ENCODE results near the gene CTSA.

The CTSA gene

DNA sequence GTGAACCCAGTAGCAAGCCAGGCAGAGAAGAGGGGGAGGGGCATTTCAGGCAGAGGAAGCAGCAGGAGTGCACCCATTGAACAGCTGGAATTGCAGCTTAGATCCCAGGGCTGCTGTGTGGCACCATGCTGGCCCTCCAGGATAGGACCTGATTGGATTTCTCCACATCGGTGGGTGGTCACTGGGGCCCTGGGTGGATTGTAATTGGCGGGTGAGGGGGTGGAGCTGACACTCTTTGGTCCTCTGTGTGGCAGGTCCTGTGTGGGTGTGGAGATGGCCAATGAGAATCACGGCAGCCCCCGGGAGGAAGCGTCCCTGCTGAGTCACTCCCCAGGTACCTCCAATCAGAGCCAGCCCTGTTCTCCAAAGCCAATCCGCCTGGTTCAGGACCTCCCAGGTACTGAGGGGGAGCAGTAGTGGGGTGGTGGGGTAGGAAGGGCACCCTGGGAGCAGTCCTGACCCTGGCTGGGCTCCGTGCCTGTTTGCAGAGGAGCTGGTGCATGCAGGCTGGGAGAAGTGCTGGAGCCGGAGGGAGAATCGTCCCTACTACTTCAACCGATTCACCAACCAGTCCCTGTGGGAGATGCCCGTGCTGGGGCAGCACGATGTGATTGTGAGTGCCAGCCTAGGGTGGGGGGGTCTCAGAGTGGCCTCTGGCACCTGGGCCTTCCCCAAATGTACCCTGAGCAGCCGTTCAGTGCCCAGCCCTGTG lies 47.7 kb downstream of the CTSA start:
- TF ChIP-seq, protein P1, sequence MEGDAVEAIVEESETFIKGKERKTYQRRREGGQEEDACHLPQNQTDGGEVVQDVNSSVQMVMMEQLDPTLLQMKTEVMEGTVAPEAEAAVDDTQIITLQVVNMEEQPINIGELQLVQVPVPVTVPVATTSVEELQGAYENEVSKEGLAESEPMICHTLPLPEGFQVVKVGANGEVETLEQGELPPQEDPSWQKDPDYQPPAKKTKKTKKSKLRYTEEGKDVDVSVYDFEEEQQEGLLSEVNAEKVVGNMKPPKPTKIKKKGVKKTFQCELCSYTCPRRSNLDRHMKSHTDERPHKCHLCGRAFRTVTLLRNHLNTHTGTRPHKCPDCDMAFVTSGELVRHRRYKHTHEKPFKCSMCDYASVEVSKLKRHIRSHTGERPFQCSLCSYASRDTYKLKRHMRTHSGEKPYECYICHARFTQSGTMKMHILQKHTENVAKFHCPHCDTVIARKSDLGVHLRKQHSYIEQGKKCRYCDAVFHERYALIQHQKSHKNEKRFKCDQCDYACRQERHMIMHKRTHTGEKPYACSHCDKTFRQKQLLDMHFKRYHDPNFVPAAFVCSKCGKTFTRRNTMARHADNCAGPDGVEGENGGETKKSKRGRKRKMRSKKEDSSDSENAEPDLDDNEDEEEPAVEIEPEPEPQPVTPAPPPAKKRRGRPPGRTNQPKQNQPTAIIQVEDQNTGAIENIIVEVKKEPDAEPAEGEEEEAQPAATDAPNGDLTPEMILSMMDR (conservative IDR thresholded peaks at IDR 0.05) = no peak
- TF ChIP-seq ZFX (IDR thresholded peaks at IDR 0.05) = no peak
- no peak overlapping the region for H3K27ac ChIP-seq

- no peak overlapping the region for H3K27ac ChIP-seq
These were observed 48.9 kb downstream of the CTSA start for GRCh38 chr20:45940053-45940452.

DNA sequence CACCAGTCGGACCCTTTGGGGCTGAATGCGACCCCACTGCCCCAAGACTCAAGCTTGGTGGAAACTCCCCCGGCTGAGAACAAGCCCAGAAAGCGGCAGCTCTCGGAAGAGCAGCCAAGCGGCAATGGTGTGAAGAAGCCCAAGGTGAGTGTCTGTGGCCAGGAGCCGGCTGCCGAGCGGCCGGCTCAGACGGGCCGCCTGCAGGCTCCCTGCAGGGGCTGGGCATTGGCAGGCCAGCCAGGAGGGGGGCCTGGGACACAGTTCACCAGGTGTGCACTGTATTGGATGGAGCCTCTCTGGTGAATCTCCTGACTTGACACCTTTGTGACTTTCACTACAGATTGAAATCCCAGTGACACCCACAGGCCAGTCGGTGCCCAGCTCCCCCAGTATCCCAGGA lies 49.3 kb downstream of the CTSA start:
- no peak overlapping the region for H3K27ac ChIP-seq
- TF ChIP-seq ZFX (IDR thresholded peaks at IDR 0.05) = no peak
- TF ChIP-seq, protein P1 (conservative IDR thresholded peaks at IDR 0.05) = no peak

More at GRCh38 chr20:45940053-45940452, 48.9 kb downstream of the CTSA start:
- TF ChIP-seq, protein P1 (conservative IDR thresholded peaks at IDR 0.05) = no peak
- TF ChIP-seq ZFX (IDR thresholded peaks at IDR 0.05) = no peak

DNA sequence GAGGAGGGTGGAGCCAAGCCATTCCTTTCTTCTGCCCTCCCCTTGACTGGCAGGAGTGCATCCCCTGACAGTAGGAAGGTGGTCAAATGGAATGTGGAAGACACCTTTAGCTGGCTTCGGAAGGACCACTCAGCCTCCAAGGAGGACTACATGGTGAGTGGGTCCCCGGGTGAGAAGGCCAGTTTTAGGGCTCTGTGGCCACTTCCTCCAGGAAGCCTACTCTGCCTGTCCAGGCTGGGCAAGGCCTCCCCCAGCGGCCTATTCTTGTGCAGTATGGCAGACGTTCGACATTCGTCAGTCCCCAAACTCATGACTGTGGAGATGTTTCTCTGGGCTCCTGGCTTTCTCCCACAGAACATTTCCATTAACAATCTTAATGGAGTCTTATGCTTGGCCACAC lies 52.5 kb downstream of the CTSA start:
- TF ChIP-seq ZFX (IDR thresholded peaks at IDR 0.05) = no peak
- TF ChIP-seq, protein P1 (conservative IDR thresholded peaks at IDR 0.05) = no peak

GRCh38 chr20:45944151-45944964 lies 53.2 kb downstream of the CTSA start:
- no peak overlapping the region for H3K27ac ChIP-seq

More for the DNA sequence above, 52.5 kb downstream of the CTSA start:
- no peak overlapping the region for H3K27ac ChIP-seq

GRCh38 chr20:45944965-45945677 lies 54.0 kb downstream of the CTSA start:
- no peak overlapping the region for H3K27ac ChIP-seq
- TF ChIP-seq, protein P1 (conservative IDR thresholded peaks at IDR 0.05) = no peak
- no peak for TF ChIP-seq ZFX (IDR thresholded peaks at IDR 0.05)

More at GRCh38 chr20:45944151-45944964, 53.2 kb downstream of the CTSA start:
- no peak for TF ChIP-seq ZFX (IDR thresholded peaks at IDR 0.05)
- TF ChIP-seq, protein P1 (conservative IDR thresholded peaks at IDR 0.05) = no peak

Measured in C4-2B (cell line).